Ovary (tissue), 9 donors: ENCODE measurements around the gene KCNIP4. TPM values are rescaled to one million over a fixed set of nuclear protein-coding genes. Genes with fewer than 3 reads are reported as not detected.

Source experiments
- DNase-seq, 5 donors: peaks; one replicate each; pipeline ENCODE4 v3.0.0-alpha.2; 2019 to 2020
- H3K27ac ChIP-seq, 2 donors: fragments of 200-600 bp; one replicate each; pipeline versions ENCODE4 v1.5.1 to v1.8.0; 2019 to 2022
- H3K27me3 ChIP-seq: fragments of 200-600 bp; one replicate; pipeline ENCODE4 v1.8.0; 2022
- H3K36me3 ChIP-seq: fragments of 200-600 bp; sonication (generic); one replicate; pipeline ENCODE4 v1.5.1; 2019
- H3K4me1 ChIP-seq: one replicate; pipeline ENCODE4 v1.8.1; 2013; ENCODE audit warnings: mild to moderate bottlenecking, moderate library complexity; ENCODE audit not compliant: insufficient read depth
- H3K4me3 ChIP-seq: fragments of 200-600 bp; sonication (generic); one replicate; pipeline ENCODE4 v1.5.1; 2017
- H3K9me3 ChIP-seq, 2 donors: fragments of 200-600 bp in 1 of 2; sonication (generic) in 1 of 2; one replicate each; pipeline versions ENCODE4 v1.5.1 to v1.8.1; 2013 to 2019; ENCODE audit warnings: mild to moderate bottlenecking in 1 of 2, moderate library complexity in 1 of 2
- CTCF ChIP-seq, 3 donors: fragments of 450-650 bp in 2 of 3; fragments of 200-600 bp in 1 of 3; IDR thresholded peaks; one replicate each; pipeline versions ENCODE4 v1.5.1 to v1.8.0; 2016 to 2022; ENCODE audit warnings: antibody characterized with exemption in 3 of 3, mild to moderate bottlenecking in 1 of 3
- EP300 ChIP-seq: sonication (generic); formaldehyde crosslinking; IDR thresholded peaks from one replicate; pipeline ENCODE4 v1.6.1; 2017; ENCODE audit warnings: antibody characterized with exemption
- POLR2A ChIP-seq: fragments of 450-650 bp; IDR thresholded peaks from one replicate; pipeline ENCODE4 v1.6.1; 2017; ENCODE audit warnings: antibody characterized with exemption, mild to moderate bottlenecking, moderate library complexity
- WGBS, 3 donors: extraction: QIAGEN DNeasy Blood & Tissue Kit in 1 of 3; methylation state at CpG; one replicate each; pipeline versions ENCODE4 v1.1.5 to v1.1.7; 2013 to 2017; 5-methylcytosine and 5-hydroxymethylcytosine counted together
- intact Hi-C, 4 donors: fragments of 100-400 bp; cut with DNase I; formaldehyde crosslinking; loops; one replicate each; pipeline versions ENCODE4 v1.11.0 to v1.15.1; 2022 to 2023
- polyA plus RNA-seq, 2 donors: library from polyadenylated mRNA; stranded (reverse); fragments of 200-250 nt in 1 of 2; fragments of 350-450 nt in 1 of 2; fragmentation: Illumina TruSeq in 1 of 2; extraction: RNeasy Lipid Tissue Mini Kit (QIAGEN cat#74804) in 1 of 2; gene quantifications; one replicate each; pipeline ENCODE4 v1.2.3, GENCODE V29; 2013 to 2014
- total RNA-seq, 7 donors: library from RNA; depleted of rRNA in 2 of 7; stranded (reverse); fragments of >200 nt in 2 of 7; fragmentation: NEBNext Ultra II Directional in 3 of 7; extraction: Animal tissue kit (Norgen Biotek cat#: 25700) in 3 of 7; gene quantifications; one replicate each; pipeline versions ENCODE4 v1.1.0 to v1.2.4, GENCODE V29; 2016 to 2023
- donor health status: DM: no; HTN: no; CAD: no; lungs with moderate emphysema.
- donor health status: DM: no; HTN: no; CAD: no.
- donor health status: Bipolar disorder and iron deficiency.
- donor health status: DM: yes; HTN: yes; CAD: no.
- donor health status: DM: no; HTN: no; CAD: no.
- donor health status: DM: yes; HTN: yes; CAD: no.

KCNIP4 gene
- total and polyA plus RNA-seq, 9 donors, result 0.11 to 3.9 (median 0.93) TPM; not detected in 1

- WGBS, 3 donors, result 90 to 97% (median 91%) methylated on average over 2 of the region's 2 CpGs
- H3K4me3 ChIP-seq, result no peak overlapping the region
- H3K27ac ChIP-seq, result no peak overlapping the region
- no peaks in the 10 kb centered on the region for H3K27me3 ChIP-seq
- no peak for DNase-seq
- no peaks in the 10 kb centered on the region for H3K9me3 ChIP-seq
- intact Hi-C loops, result no loop called here
- H3K4me1 ChIP-seq, result no peaks in the 10 kb centered on the region
- no peak for TF ChIP-seq POLR2A
- no peak for TF ChIP-seq CTCF (IDR thresholded peaks at IDR 0.05)
- TF ChIP-seq EP300, result no peak
- H3K36me3 ChIP-seq, result no peaks in the 10 kb centered on the region
Measured at GRCh38 chr4:21856754-21857153, 91.8 kb downstream of the KCNIP4 start.

GRCh38 chr4:21856301-21856700, 92.3 kb downstream of the KCNIP4 start:
- Histone ChIP-seq H3K36me3 (no peaks in the 10 kb centered on the region), H3K4me3 (no peak overlapping the region), H3K27me3 (no peaks in the 10 kb centered on the region), H3K4me1 (no peaks in the 10 kb centered on the region), H3K27ac (no peak overlapping the region), H3K9me3 (no peaks in the 10 kb centered on the region)
- intact Hi-C loops, result no loop called here
- TF ChIP-seq CTCF (IDR thresholded peaks at IDR 0.05), result no peak
- no peak for TF ChIP-seq POLR2A
- TF ChIP-seq EP300, result no peak
- DNase-seq, result no peak
- 66 to 74% (median 69%) methylated on average over 6 of the region's 6 CpGs for WGBS, 3 donors

GRCh38 chr4:21849077-21849476, 99.5 kb downstream of the KCNIP4 start:
- no peak overlapping the region for H3K4me3 ChIP-seq
- no peaks in the 10 kb centered on the region for H3K36me3 ChIP-seq
- intact Hi-C loops, result no loop called here
- H3K27ac ChIP-seq, result no peak overlapping the region
- TF ChIP-seq EP300 (no peak), POLR2A (no peak), CTCF (IDR thresholded peaks at IDR 0.05) (no peak)
- no peak for DNase-seq
- H3K4me1 ChIP-seq, result no peaks in the 10 kb centered on the region
- H3K27me3 ChIP-seq, result no peaks in the 10 kb centered on the region
- H3K9me3 ChIP-seq, result no peaks in the 10 kb centered on the region
- 80 to 86% (median 82%) methylated on average over 3 of the region's 3 CpGs for WGBS, 3 donors

DNA sequence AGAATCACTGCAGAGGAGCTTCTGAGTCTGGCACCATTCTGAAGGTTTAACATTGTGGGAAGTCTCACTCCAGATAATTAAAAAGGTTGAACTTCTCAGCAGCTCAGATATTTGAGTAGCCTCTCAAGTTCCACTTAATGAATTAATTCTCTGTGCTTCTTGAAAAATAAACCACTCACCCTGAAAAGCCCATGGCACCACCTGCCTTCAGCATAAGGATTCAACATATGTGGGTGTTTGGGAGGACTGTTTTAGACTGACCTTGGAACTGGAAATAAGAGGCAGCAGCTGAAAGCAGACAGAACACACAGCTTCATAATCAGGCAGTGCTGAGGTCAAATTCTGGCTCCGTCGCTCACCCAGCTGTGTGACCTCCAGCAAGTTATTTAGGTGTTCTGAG, 100.6 kb downstream of the KCNIP4 start:
- no peak overlapping the region for H3K27ac ChIP-seq
- no peaks in the 10 kb centered on the region for H3K4me1 ChIP-seq
- H3K36me3 ChIP-seq, result no peaks in the 10 kb centered on the region
- intact Hi-C loops, result no loop called here
- DNase-seq, result peak in 1 of 5 donors; percentile 29
- no peak overlapping the region for H3K4me3 ChIP-seq
- no peaks in the 10 kb centered on the region for H3K27me3 ChIP-seq
- WGBS, 3 donors, result 10 to 24% (median 14%) methylated on average over 2 of the region's 2 CpGs
- no peak for TF ChIP-seq CTCF (IDR thresholded peaks at IDR 0.05)
- no peak for TF ChIP-seq EP300
- no peak for TF ChIP-seq POLR2A
- no peaks in the 10 kb centered on the region for H3K9me3 ChIP-seq

DNA sequence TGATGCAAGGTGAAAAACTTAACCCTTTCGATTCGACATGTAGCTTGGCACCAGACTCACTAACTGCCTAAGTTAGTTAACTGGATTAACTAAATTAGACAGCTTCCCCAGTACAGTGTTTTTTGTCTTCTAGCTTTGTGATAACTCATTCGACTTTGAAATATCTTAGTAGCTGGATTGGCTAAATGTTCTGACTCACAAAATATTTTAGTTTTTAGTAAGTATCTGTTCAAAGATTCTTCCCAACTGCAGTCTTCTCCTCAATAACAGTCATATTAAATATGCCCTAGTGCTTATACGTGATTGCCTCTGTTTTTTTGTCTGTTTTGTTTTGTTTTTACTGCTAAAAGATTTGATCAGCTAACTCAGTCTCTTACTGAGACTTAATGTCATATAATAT, 102.9 kb downstream of the KCNIP4 start:
- H3K27me3 ChIP-seq, result no peaks in the 10 kb centered on the region
- H3K4me3 ChIP-seq, result no peak overlapping the region
- intact Hi-C loops, result no loop called here
- no peak for DNase-seq
- H3K9me3 ChIP-seq, result no peaks in the 10 kb centered on the region
- WGBS, 3 donors, result 31 to 35% (median 34%) methylated on average over 4 of the region's 4 CpGs
- H3K27ac ChIP-seq, result no peak overlapping the region
- H3K4me1 ChIP-seq, result no peaks in the 10 kb centered on the region
- TF ChIP-seq POLR2A, result no peak
- no peak for TF ChIP-seq EP300
- no peaks in the 10 kb centered on the region for H3K36me3 ChIP-seq
